ENCODE data around the gene MICAL2.

DNA sequence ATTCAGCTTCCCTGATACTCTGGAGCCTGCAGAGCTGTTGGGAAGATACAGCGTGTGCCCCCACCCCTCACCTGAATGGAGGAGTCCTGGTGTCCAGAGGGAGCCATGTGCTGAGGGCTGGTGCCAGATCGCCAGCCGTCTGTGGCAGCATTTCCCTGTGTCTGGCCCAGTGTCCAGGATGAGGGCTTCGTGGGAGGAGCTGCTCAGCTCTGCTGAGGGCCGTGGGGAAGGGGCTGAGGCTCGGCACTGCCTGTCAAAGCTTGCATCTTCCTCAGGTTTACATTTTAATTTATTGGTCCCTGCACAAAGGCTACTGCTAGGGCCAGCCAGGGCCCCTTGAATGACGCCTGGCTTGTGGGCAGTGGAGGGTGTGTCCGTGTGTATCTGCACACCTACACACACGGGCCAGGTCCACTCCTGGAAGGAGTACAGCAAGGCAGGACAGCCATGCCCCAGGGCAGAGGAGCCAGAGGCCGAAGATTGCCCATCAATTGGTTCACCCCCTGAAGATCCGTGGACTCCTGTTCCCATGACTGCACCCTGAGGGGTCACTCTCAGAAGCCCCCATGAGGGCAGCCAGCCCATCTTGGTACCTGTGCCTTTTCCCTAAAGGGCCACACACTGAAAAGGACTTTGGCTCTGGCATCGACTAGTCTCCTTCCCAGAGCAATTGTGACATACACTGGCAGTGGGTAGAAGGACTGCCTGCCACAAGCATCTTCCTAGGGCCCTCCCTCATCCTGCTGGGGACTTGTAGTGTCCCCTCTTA, 159.2 kb downstream of the MICAL2 start:
- TF ChIP-seq, protein P1, sequence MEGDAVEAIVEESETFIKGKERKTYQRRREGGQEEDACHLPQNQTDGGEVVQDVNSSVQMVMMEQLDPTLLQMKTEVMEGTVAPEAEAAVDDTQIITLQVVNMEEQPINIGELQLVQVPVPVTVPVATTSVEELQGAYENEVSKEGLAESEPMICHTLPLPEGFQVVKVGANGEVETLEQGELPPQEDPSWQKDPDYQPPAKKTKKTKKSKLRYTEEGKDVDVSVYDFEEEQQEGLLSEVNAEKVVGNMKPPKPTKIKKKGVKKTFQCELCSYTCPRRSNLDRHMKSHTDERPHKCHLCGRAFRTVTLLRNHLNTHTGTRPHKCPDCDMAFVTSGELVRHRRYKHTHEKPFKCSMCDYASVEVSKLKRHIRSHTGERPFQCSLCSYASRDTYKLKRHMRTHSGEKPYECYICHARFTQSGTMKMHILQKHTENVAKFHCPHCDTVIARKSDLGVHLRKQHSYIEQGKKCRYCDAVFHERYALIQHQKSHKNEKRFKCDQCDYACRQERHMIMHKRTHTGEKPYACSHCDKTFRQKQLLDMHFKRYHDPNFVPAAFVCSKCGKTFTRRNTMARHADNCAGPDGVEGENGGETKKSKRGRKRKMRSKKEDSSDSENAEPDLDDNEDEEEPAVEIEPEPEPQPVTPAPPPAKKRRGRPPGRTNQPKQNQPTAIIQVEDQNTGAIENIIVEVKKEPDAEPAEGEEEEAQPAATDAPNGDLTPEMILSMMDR (IDR thresholded peaks at IDR 0.05), result no peak
- TF ChIP-seq POLR2A (IDR thresholded peaks at IDR 0.05), result no peak
